CD4-positive, alpha-beta T cell treated with Interleukin-4 for 1 hour (primary cell): ENCODE data around the gene PPDPF.
"Not testable (repeated sequence)": the region's sequence is repeated elsewhere in the genome, so short reads cannot be mapped to it uniquely, and the experiment has no call there.

Experiments
- DNase-seq, 2 donors: peaks; one replicate each; pipeline ENCODE4 v3.0.0-alpha.2; 2020 to 2022

The PPDPF gene

DNA sequence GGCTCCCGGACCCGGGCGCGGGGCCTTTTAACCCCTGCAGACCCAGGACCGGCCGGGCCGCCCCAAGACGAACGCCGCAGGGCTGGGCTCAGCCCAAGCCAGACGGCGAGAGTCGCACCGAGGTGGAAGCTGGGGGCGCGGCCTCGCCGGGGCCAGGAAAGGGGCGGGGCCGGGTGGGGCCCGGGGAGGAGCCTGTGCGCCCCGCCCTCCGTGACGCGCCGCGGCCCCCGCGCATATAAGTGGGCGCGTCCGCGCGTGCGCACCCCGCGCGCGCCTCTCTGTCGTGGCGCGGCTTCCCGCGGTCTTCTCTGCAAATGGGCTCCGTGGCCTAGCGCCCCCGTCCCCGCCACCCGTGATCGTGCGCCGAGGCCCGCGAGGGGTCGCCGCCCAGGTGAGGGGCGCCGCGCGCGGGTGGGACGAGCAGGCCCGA lies at the start of gene PPDPF:
Gene PPDPF (plus strand): TSS at position 262 of the 430 bp plus-strand sequence. CDS start 544 bp downstream, outside the sequence.
- DNase-seq: peak; percentile 80 to 85

DNA sequence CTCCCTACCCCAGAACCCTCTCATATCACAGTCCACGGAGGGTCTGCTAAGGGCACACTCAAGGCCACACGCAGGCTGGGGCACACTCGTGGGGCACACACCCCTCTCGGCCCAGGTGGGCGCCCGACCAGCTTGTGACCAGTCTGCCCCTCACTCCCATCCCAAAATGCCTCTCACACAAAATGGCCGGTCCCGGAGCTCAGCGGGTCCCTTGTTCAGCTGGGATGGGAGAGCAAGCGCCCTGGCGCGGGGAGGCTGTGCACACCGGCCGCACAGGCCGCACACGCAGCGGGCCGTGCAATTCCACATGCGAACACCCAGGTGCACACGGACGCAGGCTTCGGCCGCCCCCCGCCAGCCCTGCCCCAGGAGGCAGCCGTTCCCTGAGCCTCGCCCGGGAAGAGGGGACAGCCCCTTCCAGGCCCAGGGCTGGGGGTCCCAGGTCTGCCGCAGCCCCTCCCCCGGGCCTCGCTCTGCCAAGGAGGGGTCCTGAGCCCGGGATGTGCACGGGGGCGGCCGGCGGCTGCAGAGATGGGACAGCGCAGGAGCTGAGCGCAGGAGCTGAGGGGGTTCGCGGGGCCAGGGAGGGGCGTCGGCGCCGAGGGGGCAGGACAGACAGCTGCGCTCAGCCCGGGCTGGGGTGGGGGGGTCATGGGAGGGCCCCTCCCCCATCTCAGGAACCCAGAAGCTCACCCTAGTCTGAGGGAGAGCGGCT lies 49.4 kb upstream of the PPDPF start:
- no peak for DNase-seq

GRCh38 chr20:63471717-63471980 lies 48.9 kb upstream of the PPDPF start:
- DNase-seq: no peak

DNA sequence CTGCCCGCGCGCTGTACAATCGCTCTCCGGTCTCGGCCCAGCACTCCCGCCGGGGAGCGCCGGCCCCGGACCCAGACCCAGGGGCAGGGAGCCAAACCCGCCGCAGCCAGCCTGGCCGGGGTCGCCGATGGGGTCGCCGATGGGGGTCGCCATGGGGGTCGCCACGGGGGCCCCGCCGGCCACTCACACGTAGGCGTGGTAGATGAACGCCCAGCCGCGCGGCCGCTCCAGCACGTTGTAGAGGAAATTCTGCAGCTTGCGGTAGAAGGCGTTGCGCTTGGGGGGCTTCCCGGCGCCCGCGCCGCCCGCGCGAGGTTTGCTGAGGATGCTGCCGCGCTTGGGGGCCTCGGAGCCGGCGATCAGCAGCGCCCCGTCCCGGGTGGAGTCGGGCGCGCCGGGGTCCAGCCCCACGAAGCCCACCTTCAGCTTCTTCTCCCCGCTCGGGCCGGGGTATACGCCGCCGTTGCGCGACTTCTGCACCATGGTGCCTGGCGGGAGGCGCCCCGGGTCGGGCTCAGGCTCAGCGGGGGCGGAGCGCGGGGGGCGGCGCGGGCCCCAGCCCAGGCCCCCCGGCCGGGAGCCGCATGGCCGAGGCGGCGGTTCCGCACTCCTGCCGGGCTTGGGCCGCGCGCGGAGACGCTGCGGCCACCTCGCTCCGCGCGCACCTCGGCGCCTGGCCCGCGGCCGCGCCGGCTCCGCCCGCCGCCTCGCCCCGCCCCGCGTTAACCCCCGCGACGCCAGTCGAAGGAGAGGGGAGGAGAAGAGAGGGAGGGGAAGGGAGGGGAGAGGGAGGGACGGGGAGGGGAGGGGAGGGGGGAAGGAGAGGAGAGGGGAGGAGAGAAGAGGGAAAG lies 48.4 kb upstream of the PPDPF start, which contains the start of gene KCNQ2:
Gene KCNQ2 (minus strand): TSS at position 675 of the 851 bp plus-strand sequence. CDS start 192 bp downstream, at position 483.
- DNase-seq: no peak

GRCh38 chr20:63472862-63473390 lies 47.6 kb upstream of the PPDPF start:
- DNase-seq: no peak

- no peak for DNase-seq
Observed at GRCh38 chr20:63473555-63474449, 46.8 kb upstream of the PPDPF start.

DNA sequence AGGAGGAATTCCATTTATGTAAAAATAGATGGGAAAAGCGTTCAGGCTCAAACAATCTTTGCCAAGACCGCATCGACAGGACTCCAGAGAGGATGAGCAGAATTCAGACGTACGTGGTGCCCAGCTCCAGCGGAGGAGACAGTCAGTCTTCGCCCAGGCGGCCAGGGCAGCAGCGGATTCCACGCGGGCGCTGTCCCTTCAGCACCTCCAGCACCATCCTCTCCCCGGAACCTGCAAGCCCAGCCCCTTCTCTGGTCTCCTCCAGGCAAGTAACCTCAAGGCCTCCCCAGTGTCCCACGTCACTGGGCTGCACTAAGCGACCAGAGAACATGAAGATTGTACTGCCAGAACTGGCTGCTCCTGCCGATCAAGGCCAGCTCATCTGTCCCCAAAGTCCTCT lies 45.4 kb upstream of the PPDPF start:
- DNase-seq: no peak

GRCh38 chr20:63477061-63477616 lies 43.4 kb upstream of the PPDPF start:
- DNase-seq: no peak

DNA sequence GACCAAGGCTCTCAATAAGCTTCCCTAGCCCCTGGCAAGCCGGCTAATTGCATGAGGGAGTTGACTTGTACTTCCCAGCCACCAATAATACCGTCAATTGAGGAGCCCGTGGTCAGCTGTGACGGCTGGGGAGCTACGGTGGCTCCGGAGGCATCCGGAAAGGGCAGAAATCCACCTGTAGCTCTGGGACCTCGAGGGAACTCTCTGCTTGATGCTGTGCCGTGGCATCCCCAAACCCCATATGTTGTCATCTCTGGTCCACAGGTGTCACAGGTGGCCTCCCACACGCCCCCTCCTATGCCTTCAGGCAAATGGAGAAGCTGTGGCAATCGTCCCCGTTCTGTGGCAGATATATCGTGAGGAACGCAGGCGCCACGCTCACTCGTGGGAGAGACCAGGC lies 42.6 kb upstream of the PPDPF start:
- DNase-seq: no peak

DNA sequence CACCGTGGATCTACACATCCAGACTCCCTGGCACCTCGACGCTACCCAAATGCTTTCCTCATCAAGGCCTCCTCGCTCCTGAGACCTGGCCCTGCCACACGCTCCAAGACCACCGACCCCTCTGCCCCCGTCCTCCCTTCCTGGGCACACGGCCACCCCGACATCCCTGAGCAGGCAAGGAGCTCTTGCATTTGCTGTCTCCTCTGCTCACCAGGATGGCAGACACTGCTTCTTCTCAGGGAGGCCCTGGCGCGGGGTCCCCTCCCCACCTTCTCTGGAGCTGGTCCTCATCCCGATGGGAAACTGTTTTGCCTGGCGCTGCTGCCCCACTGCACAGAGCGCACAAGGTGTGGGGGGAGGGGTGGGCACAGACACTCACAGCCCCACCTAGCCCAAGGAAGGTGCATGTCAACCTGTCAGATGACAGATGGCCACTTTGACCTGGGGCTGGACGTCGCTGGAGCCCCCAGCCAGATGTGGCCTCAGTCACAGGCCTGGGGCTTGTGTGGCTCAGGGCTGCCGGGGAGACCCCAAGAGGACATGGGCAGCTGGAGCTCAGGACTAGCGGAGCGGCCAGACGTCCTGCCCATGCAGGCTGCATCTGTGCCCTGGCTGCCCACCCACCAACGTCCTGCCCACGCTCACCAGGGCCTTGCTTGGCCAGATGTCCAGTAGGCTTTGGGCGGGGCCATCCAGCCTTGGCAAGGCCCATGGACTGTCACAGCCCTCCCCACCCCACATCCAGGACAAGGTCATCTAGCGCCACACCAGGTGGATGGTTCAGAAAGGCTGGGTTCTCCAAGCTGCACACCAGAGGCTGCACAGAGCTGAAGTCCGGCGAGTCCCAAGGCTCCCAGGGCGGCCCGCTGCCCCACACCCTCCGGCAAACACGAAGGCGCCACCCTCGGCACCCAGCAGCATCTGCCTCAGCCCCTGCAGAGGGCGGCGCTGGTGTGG lies 41.9 kb upstream of the PPDPF start:
- DNase-seq: no peak

DNA sequence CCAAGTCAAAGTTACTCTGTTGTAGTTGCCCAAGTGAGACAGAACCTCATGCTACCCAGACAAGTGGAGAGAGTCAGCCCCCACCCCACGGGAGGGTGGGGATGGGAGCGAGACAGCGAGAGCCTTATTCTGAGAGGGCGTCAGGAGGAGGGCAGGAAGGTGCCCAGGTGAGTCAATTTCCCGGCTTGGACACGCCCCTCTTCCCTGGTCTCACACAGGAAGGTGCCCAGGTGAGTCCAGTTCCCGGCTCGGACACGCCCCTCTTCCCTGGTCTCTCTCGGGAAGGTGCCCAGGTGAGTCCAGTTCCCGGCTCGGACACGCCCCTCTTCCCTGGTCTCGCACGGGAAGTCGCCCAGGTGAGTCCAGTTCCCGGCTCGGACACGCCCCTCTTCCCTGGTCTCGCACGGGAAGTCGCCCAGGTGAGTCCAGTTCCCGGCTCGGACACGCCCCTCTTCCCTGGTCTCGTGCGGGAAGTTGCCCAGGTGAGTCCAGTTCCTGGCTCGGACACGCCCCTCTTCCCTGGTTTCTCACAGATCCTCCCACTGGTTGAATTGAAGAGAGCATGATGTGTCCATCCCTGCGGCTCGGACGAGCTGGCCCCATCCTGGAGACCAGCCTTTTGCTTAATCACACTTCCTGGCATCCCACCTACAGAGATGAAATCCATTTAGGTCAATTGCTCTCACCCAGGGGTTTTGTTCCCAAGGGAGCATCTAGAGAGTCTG lies 40.7 kb upstream of the PPDPF start:
- not testable (repeated sequence) for DNase-seq

GRCh38 chr20:63481503-63481902 lies 39.1 kb upstream of the PPDPF start:
- no peak for DNase-seq

- no peak for DNase-seq
Observed at GRCh38 chr20:63482021-63482587, 38.5 kb upstream of the PPDPF start.

- no peak for DNase-seq
Observed at GRCh38 chr20:63483834-63484233, 36.7 kb upstream of the PPDPF start.

GRCh38 chr20:63484236-63484635 lies 36.3 kb upstream of the PPDPF start:
- DNase-seq: no peak

- no peak for DNase-seq
Observed at GRCh38 chr20:63484651-63485403, 35.7 kb upstream of the PPDPF start.

- no peak for DNase-seq
Observed at GRCh38 chr20:63486300-63486855, 34.2 kb upstream of the PPDPF start.

- no peak for DNase-seq
Observed at GRCh38 chr20:63487116-63487764, 33.3 kb upstream of the PPDPF start.

GRCh38 chr20:63487781-63488241 lies 32.8 kb upstream of the PPDPF start:
- DNase-seq: no peak
